Measurements from ENCODE around the gene ACTC1. TPM values are rescaled to one million over a fixed set of nuclear protein-coding genes. Genes with fewer than 3 reads are reported as not detected.
A peak's percentile ranks its signal among the peaks of the same experiment; 100 is the strongest.

ACTC1 gene
- total and polyA plus RNA-seq, 8 donors, result 0.94 to 4.5 (median 2.0) TPM

DNA sequence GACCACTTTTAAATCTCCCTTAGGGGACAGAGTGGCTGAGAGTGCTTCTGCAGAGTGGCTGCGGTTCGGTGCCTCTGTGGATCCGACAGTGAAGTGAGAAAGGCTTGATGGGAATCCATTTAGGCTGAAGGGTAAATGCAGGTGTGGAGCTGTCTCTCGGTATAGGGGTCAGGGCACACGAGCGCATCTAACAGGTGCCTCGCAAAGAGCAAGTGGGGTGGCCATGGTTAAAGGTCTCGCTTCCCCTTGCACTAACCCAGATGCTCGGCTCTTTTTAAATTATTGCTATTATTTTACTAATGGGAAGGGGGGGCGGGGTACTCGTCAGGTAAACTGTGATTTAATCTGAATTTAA is 40.0 kb downstream of the ACTC1 start:
- Histone ChIP-seq H3K9me3 (no peaks in the 10 kb centered on the region), H3K27me3 (peaks cover 39 to 91% of the 10 kb centered on the region in 2 donors), H3K4me1 (peaks cover 0 to 3% of the 10 kb centered on the region in 2 donors), H3K4me3 (no peak overlapping the region), H3K36me3 (no peaks in the 10 kb centered on the region), H3K27ac (no peak overlapping the region)
- no peak for ATAC-seq
- intact Hi-C loops (cut with DNase I), result no loop called here
- TF ChIP-seq, protein P1, sequence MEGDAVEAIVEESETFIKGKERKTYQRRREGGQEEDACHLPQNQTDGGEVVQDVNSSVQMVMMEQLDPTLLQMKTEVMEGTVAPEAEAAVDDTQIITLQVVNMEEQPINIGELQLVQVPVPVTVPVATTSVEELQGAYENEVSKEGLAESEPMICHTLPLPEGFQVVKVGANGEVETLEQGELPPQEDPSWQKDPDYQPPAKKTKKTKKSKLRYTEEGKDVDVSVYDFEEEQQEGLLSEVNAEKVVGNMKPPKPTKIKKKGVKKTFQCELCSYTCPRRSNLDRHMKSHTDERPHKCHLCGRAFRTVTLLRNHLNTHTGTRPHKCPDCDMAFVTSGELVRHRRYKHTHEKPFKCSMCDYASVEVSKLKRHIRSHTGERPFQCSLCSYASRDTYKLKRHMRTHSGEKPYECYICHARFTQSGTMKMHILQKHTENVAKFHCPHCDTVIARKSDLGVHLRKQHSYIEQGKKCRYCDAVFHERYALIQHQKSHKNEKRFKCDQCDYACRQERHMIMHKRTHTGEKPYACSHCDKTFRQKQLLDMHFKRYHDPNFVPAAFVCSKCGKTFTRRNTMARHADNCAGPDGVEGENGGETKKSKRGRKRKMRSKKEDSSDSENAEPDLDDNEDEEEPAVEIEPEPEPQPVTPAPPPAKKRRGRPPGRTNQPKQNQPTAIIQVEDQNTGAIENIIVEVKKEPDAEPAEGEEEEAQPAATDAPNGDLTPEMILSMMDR (IDR thresholded peaks at IDR 0.05), result no peak
- DNase-seq, result no peak

DNA sequence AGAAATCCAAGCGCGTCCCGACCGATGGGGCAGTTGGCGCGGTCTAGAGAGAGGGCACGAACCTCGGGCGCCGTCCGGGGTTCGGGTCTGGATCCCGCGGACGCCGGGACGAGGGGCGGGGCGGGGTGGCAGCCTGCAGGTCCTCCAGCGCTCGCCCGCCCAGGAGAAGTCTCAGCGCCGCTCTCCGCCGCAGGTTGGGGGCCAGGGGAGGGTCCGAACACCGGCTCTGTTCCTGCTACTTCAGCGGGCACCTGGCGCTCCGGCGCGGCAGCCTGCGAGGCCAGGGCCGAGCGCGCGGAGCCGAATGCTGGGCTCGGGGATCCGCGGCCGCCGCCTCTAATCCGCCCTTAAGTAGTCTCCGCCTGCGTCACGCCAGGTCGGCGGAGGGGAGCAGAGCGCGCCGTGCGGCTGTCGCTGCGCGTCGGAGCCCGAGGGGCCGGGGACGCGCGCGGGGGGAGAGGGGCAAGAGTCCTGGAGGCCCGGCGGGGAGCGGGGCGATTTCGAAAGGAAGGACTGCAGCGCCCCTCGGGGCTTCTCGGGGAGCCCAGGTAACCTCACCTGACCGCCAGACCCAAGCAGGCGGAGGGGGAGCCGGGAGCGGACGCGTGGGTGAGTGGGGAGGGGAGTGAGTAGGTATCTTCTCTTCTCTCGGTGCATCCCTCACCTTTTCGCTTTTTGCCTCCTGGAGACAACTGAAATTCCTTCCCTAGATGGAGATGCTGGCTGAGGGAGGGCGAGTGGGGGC is 40.5 kb downstream of the ACTC1 start, which contains the start of gene GJD2:
GJD2 (minus strand) TSS at position 325 of the 745 bp plus-strand sequence. CDS start 510 bp downstream, outside the sequence.
- Histone ChIP-seq H3K4me1 (peaks cover 0 to 3% of the 10 kb centered on the region in 2 donors), H3K36me3 (no peaks in the 10 kb centered on the region), H3K27ac (no peak within 1 kb of the TSS), H3K4me3 (peak within 1 kb of the TSS in 1 of 2 donors; percentile 13), H3K9me3 (no peaks in the 10 kb centered on the region), H3K27me3 (peaks cover 39 to 86% of the 10 kb centered on the region in 2 donors)
- TF ChIP-seq, protein P1 (IDR thresholded peaks at IDR 0.05), result no peak
- intact Hi-C loops (cut with DNase I), result no loop called here
- DNase-seq (peak in 2 of 4 donors; percentile 8 to 65), ATAC-seq (peak; percentile 21)

DNA sequence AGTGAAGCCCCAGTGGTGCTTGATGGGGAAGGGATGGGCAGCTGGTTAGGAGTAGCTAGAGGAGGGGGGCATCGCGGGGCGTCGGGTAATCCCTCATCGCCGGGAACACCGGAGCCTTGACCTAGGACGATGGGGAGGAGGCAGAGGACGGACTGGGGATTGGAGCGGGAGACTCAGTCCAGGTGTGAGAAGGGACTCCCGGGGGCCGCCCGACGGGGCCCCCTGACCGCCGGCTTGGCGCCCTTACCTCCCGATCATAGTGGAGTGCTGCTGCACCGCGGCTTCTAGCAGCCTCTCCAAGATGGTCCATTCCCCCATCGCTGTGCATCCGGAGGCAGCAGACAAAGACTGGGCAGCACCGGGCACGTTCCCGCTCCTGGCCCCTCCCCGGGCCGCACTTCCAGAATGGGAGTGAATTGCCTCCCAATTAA is 41.2 kb downstream of the ACTC1 start:
- ATAC-seq (no peak), DNase-seq (peak in 1 of 4 donors; percentile 46)
- Histone ChIP-seq H3K27ac (no peak overlapping the region), H3K9me3 (no peaks in the 10 kb centered on the region), H3K27me3 (peaks cover 39 to 88% of the 10 kb centered on the region in 2 donors), H3K4me3 (no peak overlapping the region), H3K4me1 (peaks cover 0 to 3% of the 10 kb centered on the region in 2 donors), H3K36me3 (no peaks in the 10 kb centered on the region)
- TF ChIP-seq, protein P1 (IDR thresholded peaks at IDR 0.05), result no peak
- intact Hi-C loops (cut with DNase I), result no loop called here

DNA sequence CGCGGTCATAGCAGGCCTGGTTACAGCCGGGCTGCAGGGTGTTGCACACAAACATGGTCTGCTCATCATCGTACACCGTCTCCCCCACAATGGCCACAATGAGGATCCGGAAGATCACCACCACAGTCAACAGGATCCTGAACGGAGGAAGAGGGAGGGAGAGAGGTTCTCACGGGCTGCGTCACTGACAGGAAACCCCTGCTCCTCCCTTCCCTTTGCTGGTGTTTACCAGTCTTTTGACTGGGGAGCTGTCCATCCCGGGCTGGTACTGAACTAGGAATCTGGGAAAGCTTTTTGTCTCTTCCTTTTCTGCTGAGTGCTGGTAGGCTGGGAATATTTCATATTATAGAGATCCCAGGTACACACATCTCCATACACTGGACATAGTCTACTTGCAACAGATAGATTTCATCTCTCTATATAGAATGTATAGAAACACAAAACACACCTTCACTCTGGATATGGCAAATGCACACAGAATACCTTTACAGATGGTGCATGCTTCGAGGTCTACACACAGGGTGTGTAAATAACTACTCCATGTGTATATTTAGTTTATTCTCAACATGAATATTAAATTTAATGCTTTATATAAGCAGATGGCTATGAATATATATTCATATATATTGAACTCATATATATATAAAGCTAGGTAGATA is 42.0 kb downstream of the ACTC1 start:
- intact Hi-C loops (cut with DNase I), result no loop called here
- H3K27me3 ChIP-seq, result peaks cover 39 to 89% of the 10 kb centered on the region in 2 donors
- H3K36me3 ChIP-seq, result no peaks in the 10 kb centered on the region

More for the DNA sequence above, 42.0 kb downstream of the ACTC1 start:
- no peak overlapping the region for H3K4me3 ChIP-seq
- no peak overlapping the region for H3K27ac ChIP-seq
- ATAC-seq (peak; percentile 67), DNase-seq (peak in 2 of 4 donors; percentile 54 to 66)
- H3K4me1 ChIP-seq, result peaks cover 0 to 3% of the 10 kb centered on the region in 2 donors
- H3K9me3 ChIP-seq, result no peaks in the 10 kb centered on the region
- TF ChIP-seq, protein P1 (IDR thresholded peaks at IDR 0.05), result no peak
